ENCODE measurements around the gene TSPAN9. TPM values are rescaled to one million over a fixed set of nuclear protein-coding genes. Genes with fewer than 3 reads are reported as not detected.

The TSPAN9 gene
- total and polyA plus RNA-seq, 2 experiments from 2014 or later, result 6.0 to 31.5 TPM

- TF ChIP-seq, protein P1, sequence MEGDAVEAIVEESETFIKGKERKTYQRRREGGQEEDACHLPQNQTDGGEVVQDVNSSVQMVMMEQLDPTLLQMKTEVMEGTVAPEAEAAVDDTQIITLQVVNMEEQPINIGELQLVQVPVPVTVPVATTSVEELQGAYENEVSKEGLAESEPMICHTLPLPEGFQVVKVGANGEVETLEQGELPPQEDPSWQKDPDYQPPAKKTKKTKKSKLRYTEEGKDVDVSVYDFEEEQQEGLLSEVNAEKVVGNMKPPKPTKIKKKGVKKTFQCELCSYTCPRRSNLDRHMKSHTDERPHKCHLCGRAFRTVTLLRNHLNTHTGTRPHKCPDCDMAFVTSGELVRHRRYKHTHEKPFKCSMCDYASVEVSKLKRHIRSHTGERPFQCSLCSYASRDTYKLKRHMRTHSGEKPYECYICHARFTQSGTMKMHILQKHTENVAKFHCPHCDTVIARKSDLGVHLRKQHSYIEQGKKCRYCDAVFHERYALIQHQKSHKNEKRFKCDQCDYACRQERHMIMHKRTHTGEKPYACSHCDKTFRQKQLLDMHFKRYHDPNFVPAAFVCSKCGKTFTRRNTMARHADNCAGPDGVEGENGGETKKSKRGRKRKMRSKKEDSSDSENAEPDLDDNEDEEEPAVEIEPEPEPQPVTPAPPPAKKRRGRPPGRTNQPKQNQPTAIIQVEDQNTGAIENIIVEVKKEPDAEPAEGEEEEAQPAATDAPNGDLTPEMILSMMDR (conservative IDR thresholded peaks at IDR 0.05; ENCODE audit: low read depth in 2 of 2), result no peak
- no peak for TF ChIP-seq REST (IDR thresholded peaks at IDR 0.05; ENCODE audit: unreplicated experiment)
- TF ChIP-seq ZNF114 (CRISPR knock-in tag; IDR thresholded peaks at IDR 0.05), result no peak
These were observed 56.9 kb downstream of the TSPAN9 start (continued) for GRCh38 chr12:3134126-3134525.

DNA sequence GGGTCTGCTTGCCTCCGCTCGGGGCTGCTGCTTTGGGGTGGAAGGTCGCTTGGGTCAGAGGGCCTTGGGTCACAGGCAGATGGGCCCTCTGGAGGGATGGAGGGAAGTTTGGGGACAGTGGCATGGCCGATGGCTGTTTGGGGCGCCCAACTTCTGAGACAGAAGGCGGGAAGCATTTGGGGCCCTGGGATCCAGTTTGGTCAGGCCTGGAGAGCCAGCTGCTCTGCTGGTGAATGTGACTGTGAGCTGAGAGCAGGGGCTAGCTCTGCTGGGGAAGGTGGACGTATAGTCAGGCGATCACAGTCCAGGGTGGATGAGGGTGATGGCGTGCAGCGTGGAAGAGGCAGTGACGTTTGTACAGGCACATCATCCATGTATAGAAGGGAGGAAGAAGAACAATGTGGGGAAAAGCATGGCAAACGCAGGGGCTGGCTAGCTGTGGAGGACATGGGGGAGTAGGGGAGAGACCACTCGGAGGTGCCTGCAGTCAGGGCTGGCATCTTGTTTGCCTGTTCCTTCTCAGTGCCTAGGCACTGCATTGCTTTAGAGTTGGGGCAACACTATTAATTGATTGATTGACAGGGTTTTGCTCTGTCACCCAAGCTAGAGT is 57.5 kb downstream of the TSPAN9 start:
- DNase-seq (ENCODE audit: low spot score) (no peak), ATAC-seq (no peak)
- no peaks in the 10 kb centered on the region for H3F3A ChIP-seq (replicated peaks; ENCODE audit: low read depth)
- Mint-ChIP-seq H3K27ac (no peak overlapping the region), H3K4me1 (peaks cover 54% of the 10 kb centered on the region), H3K9me3 (no peaks in the 10 kb centered on the region), H3K36me3 (ENCODE audit: low read depth) (no peaks in the 10 kb centered on the region), H3K4me3 (no peak overlapping the region), H3K27me3 (ENCODE audit: insufficient read depth, low read depth, poor library complexity) (peaks cover 15% of the 10 kb centered on the region)
- H3K27me3 ChIP-seq (ENCODE audit: insufficient read depth), result no peaks in the 10 kb centered on the region
- no peak overlapping the region for H3K4me3 ChIP-seq
- H3K27ac ChIP-seq (ENCODE audit: low read depth), result no peak overlapping the region
- H3K79me2 ChIP-seq (replicated peaks; ENCODE audit: insufficient read depth), result no peaks in the 10 kb centered on the region; the same call in 1 of the 2 replicates
- peaks cover 24% of the 10 kb centered on the region for H3K4me1 ChIP-seq (ENCODE audit: insufficient read depth)
- no peak overlapping the region for H3K4me2 ChIP-seq
- peaks cover 6% of the 10 kb centered on the region; the same call in 1 of the 2 replicates for H4K20me1 ChIP-seq (replicated peaks; ENCODE audit: insufficient read depth)
- no peak overlapping the region for H2AFZ ChIP-seq
- no peaks in the 10 kb centered on the region for H3K9me2 ChIP-seq (ENCODE audit: insufficient read depth)
- H3K36me3 ChIP-seq (ENCODE audit: insufficient read depth), result no peaks in the 10 kb centered on the region
- TF ChIP-seq EZH2phosphoT487 (IDR thresholded peaks at IDR 0.05; ENCODE audit: unreplicated experiment), result no peak
- TF ChIP-seq ZNF462 (CRISPR knock-in tag; IDR thresholded peaks at IDR 0.05), result no peak
- TF ChIP-seq, protein P2, sequence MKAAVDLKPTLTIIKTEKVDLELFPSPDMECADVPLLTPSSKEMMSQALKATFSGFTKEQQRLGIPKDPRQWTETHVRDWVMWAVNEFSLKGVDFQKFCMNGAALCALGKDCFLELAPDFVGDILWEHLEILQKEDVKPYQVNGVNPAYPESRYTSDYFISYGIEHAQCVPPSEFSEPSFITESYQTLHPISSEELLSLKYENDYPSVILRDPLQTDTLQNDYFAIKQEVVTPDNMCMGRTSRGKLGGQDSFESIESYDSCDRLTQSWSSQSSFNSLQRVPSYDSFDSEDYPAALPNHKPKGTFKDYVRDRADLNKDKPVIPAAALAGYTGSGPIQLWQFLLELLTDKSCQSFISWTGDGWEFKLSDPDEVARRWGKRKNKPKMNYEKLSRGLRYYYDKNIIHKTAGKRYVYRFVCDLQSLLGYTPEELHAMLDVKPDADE (IDR thresholded peaks at IDR 0.05), result no peak
- TF ChIP-seq EZH2 (IDR thresholded peaks at IDR 0.05; ENCODE audit: low read depth, unreplicated experiment), result no peak
- no peak for TF ChIP-seq STAT1 (IDR thresholded peaks at IDR 0.05; ENCODE audit: unreplicated experiment)
- no peak for TF ChIP-seq CREB1 (CRISPR knock-in tag; IDR thresholded peaks at IDR 0.05; ENCODE audit: low read depth)
- no peak for TF ChIP-seq ZNF331 (CRISPR knock-in tag; IDR thresholded peaks at IDR 0.05; ENCODE audit: low read depth)
- no peak for TF ChIP-seq POLR2AphosphoS5 (IDR thresholded peaks at IDR 0.05; ENCODE audit: low read depth)
